AG04450 (cell line): ENCODE measurements around the gene TCFL5. TPM values are rescaled to one million over a fixed set of nuclear protein-coding genes. Genes with fewer than 3 reads are reported as not detected.
A peak's percentile ranks its signal among the peaks of the same experiment; 100 is the strongest.
"Not testable (repeated sequence)": the region's sequence is repeated elsewhere in the genome, so short reads cannot be mapped to it uniquely, and the experiment has no call there.

ENCODE experiments used
- CTCF ChIA-PET: fragments of 300-600, 350-600 bp; formaldehyde crosslinking; extraction: SDS; loops from one replicate; lab custom pipeline; 2022; ENCODE audit warnings: antibody characterized with exemption, inconsistent platforms; lab: Charles Lee
- POLR2A ChIA-PET: fragments of 350-600 bp; formaldehyde crosslinking; extraction: SDS; loops from one replicate; lab custom pipeline; 2021; ENCODE audit warnings: antibody characterized with exemption, inconsistent platforms; lab: Yijun Ruan, JAX
- DNase-seq: peaks from one replicate; pipeline ENCODE4 v3.0.0-alpha.2; 2011; ENCODE audit warnings: low read depth, low spot score
- H3K27ac ChIP-seq: one replicate; pipeline ENCODE4 v1.5.1; 2012; ENCODE audit warnings: low read depth, low read length, control low read depth
- H3K27me3 ChIP-seq: one replicate; pipeline ENCODE4 v1.6.0; 2012; ENCODE audit warnings: low read length; ENCODE audit not compliant: control insufficient read depth, insufficient read depth
- H3K4me3 ChIP-seq: 2 replicates; pipeline ENCODE4 v1.5.1; 2011; ENCODE audit warnings: mild to moderate bottlenecking, low read depth, low read length, control low read depth
- H3K9me3 ChIP-seq: 2 replicates; pipeline ENCODE4 v1.5.1; 2012; ENCODE audit warnings: low read length; ENCODE audit not compliant: control insufficient read depth, insufficient read depth
- CTCF ChIP-seq: IDR thresholded peaks from 2 replicates; pipeline ENCODE4 v1.5.1; 2011; ENCODE audit warnings: low read depth, low read length, control low read depth, inconsistent platforms
- polyA plus RNA-seq: library from polyadenylated mRNA; depleted of rRNA; stranded (reverse); fragments of >200 nt; gene quantifications from 2 replicates; pipeline ENCODE4 v1.2.3, GENCODE V29; 2011

The TCFL5 gene
- polyA plus RNA-seq, 1 experiment: 9.9 TPM

GRCh38 chr20:62874964-62875344, 13.3 kb upstream of the TCFL5 start:
- Histone ChIP-seq H3K4me3 (no peak overlapping the region), H3K27ac (no peak overlapping the region), H3K9me3 (no peaks in the 10 kb centered on the region; the same call in 1 of the 2 replicates), H3K27me3 (no peaks in the 10 kb centered on the region)
- ChIA-PET CTCF (interaction anchor here (0.9 to 1.6 kb wide), 5 partner anchors 12 to 98 kb away, joined by 3 to 4 read pairs (median 3); no protein-coding TSS in a partner anchor), POLR2A (no interaction called here)
- DNase-seq: no peak
- no peak for TF ChIP-seq CTCF

DNA sequence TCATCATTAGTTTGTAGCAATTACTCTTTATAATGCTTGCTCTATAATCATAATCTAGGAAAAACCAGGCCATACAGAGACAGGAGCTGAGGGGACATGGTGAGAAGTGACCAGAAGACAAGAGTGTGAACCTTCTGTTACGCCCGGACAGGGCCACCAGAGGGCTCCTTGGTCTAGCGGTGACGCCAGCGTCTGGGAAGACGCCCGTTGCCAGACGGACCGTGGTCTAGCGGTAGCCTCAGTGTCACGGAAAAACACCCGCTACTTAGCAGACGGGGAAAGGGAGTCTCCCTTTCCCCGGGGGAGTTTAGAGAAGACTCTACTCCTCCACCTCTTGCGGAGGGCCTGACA, 12.0 kb upstream of the TCFL5 start:
- CTCF ChIA-PET: interaction anchor here (0.6 to 1.0 kb wide), 2 partner anchors 53 to 135 kb away, joined by 3 read pairs; no protein-coding TSS in a partner anchor
- DNase-seq, H3K27ac ChIP-seq, H3K27me3 ChIP-seq, H3K4me3 ChIP-seq, H3K9me3 ChIP-seq: not testable (repeated sequence)
- TF ChIP-seq CTCF: peak; percentile 42
- POLR2A ChIA-PET: interaction anchor here (0.8 kb wide), 1 partner anchor 545 kb away, joined by 3 read pairs; no protein-coding TSS in a partner anchor

DNA sequence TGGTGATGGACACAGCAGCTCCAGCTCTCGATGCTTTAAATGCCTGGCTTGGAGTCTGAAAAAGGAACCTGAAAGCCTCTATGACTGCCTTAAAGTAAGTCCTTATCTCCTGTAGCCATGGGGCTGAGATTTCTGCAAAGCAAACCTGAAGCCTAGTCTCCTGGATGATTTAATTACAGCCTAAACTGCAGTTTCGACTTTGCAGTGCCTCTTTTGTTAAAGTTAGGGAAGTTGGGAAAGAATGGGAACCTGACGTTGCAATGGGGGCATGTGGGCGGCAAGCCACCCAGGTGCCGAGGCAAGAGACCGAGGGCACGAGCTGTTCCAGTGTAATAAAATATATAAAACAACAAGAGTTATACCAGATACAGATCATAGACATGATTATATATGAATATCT, 11.7 kb upstream of the TCFL5 start:
- Histone ChIP-seq H3K27ac (no peak overlapping the region), H3K4me3 (no peak overlapping the region), H3K27me3 (no peaks in the 10 kb centered on the region), H3K9me3 (no peaks in the 10 kb centered on the region; the same call in 1 of the 2 replicates)
- TF ChIP-seq CTCF: no peak
- no peak for DNase-seq
- ChIA-PET CTCF (interaction anchor here (1.0 kb wide), 1 partner anchor 136 kb away, joined by 3 read pairs; no protein-coding TSS in a partner anchor), POLR2A (interaction anchor here (0.8 to 1.5 kb wide), 2 partner anchors 12 to 545 kb away, joined by 3 read pairs; partner anchors contain the start of gene TCFL5)

DNA sequence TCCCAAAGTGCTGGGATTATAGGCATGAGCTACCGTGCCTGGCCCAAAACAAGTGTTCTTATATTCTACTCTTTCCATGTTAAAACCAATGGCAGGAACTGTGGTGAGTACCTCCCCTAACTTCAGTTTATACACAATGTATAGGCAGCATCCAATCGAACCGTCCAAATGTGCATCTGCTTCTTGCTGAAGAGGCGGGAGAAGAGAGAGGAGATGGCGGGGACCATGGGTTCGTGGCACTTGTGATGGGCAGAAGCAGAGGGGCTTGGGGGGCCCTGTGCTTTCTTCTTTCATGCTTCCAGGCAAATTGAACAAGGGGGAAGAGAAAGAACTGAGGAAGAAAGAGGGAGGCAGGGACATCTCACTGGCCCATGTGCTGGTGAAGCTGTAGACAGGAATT, 11.2 kb upstream of the TCFL5 start:
- DNase-seq: no peak

More for the DNA sequence above, 11.2 kb upstream of the TCFL5 start:
- H3K27ac ChIP-seq: no peak overlapping the region
- H3K27me3 ChIP-seq: no peaks in the 10 kb centered on the region
- no peak overlapping the region for H3K4me3 ChIP-seq
- CTCF ChIA-PET: interaction anchor here (1.0 kb wide), 1 partner anchor 136 kb away, joined by 3 read pairs; no protein-coding TSS in a partner anchor
- no peak for TF ChIP-seq CTCF
- H3K9me3 ChIP-seq: no peaks in the 10 kb centered on the region; the same call in 1 of the 2 replicates
- POLR2A ChIA-PET: interaction anchor here (1.5 kb wide), 1 partner anchor 11 kb away, joined by 3 read pairs; the partner anchor contains the start of gene TCFL5
